DOHH2 (cell line): ENCODE results near the gene GOLGA6L2.

ENCODE experiments used
- H3F3A ChIP-seq: fragments of 200-600 bp; sonication (generic), shearing (Covaris generic); 2 replicates; pipeline ENCODE4 v1.6.0; 2016; ENCODE audit warnings: antibody characterized with exemption, mild to moderate bottlenecking; ENCODE audit not compliant: control insufficient read depth, insufficient read depth
- H3K27ac ChIP-seq: fragments of 200-600 bp; sonication (generic); 2 replicates; pipeline ENCODE4 v1.5.1; 2014; ENCODE audit warnings: low read depth, mild to moderate bottlenecking, low read length, moderate library complexity
- H3K27me3 ChIP-seq: fragments of 200-600 bp; sonication (generic); 2 replicates; pipeline ENCODE4 v1.6.1; 2014; ENCODE audit warnings: mild to moderate bottlenecking, low read length, mixed read lengths; ENCODE audit not compliant: control insufficient read depth
- H3K36me3 ChIP-seq: fragments of 200-600 bp; sonication (generic); 2 replicates; pipeline ENCODE4 v1.6.1; 2014; ENCODE audit warnings: mild to moderate bottlenecking, low read length, moderate library complexity, mixed read lengths; ENCODE audit not compliant: control insufficient read depth
- H3K4me1 ChIP-seq: fragments of 200-600 bp; sonication (generic); 2 replicates; pipeline ENCODE4 v1.6.1; 2014; ENCODE audit warnings: mild to moderate bottlenecking, low read length, mixed read lengths; ENCODE audit not compliant: control insufficient read depth
- H3K4me2 ChIP-seq: fragments of 200-600 bp; sonication (generic); 2 replicates; pipeline ENCODE4 v1.6.0; 2014; ENCODE audit warnings: mild to moderate bottlenecking, low read length, moderate library complexity
- H3K4me3 ChIP-seq: fragments of 200-600 bp; sonication (generic); 2 replicates; pipeline ENCODE4 v1.5.1; 2014; ENCODE audit warnings: mild to moderate bottlenecking, low read length, mixed read lengths
- H3K79me2 ChIP-seq: fragments of 200-600 bp; sonication (generic); 2 replicates; pipeline ENCODE4 v1.6.1; 2014; ENCODE audit warnings: mild to moderate bottlenecking, low read length, mixed read lengths; ENCODE audit not compliant: control insufficient read depth
- H3K9me2 ChIP-seq: fragments of 200-600 bp; sonication (generic); replicated peaks from 2 replicates; pipeline ENCODE4 v1.6.1; 2014; ENCODE audit warnings: mild to moderate bottlenecking, low read length, mixed read lengths; ENCODE audit not compliant: control insufficient read depth
- H3K9me3 ChIP-seq: fragments of 200-600 bp; sonication (generic); 2 replicates; pipeline ENCODE4 v1.6.1; 2014; ENCODE audit warnings: antibody characterized with exemption, low read length, mixed read lengths; ENCODE audit not compliant: control insufficient read depth, insufficient read depth
- H4K20me1 ChIP-seq: fragments of 200-600 bp; sonication (generic); 2 replicates; pipeline ENCODE4 v1.6.0; 2014; ENCODE audit warnings: low read depth, mild to moderate bottlenecking, antibody characterized with exemption, low read length, moderate library complexity; ENCODE audit not compliant: control insufficient read depth, insufficient read depth
- CTCF ChIP-seq: fragments of 200-600 bp; sonication (generic); IDR thresholded peaks from one replicate; pipeline ENCODE4 v1.5.1; 2014; ENCODE audit warnings: antibody characterized with exemption, mild to moderate bottlenecking, low read depth, low read length; ENCODE audit not compliant: poor library complexity, severe bottlenecking
- EZH2phosphoT487 ChIP-seq: fragments of 200-600 bp; sonication (generic); IDR thresholded peaks from 2 replicates; pipeline ENCODE4 v1.6.1; 2017; ENCODE audit warnings: borderline replicate concordance, mild to moderate bottlenecking, antibody characterized with exemption, low read length, moderate library complexity, mixed read lengths

The GOLGA6L2 gene, protein sequence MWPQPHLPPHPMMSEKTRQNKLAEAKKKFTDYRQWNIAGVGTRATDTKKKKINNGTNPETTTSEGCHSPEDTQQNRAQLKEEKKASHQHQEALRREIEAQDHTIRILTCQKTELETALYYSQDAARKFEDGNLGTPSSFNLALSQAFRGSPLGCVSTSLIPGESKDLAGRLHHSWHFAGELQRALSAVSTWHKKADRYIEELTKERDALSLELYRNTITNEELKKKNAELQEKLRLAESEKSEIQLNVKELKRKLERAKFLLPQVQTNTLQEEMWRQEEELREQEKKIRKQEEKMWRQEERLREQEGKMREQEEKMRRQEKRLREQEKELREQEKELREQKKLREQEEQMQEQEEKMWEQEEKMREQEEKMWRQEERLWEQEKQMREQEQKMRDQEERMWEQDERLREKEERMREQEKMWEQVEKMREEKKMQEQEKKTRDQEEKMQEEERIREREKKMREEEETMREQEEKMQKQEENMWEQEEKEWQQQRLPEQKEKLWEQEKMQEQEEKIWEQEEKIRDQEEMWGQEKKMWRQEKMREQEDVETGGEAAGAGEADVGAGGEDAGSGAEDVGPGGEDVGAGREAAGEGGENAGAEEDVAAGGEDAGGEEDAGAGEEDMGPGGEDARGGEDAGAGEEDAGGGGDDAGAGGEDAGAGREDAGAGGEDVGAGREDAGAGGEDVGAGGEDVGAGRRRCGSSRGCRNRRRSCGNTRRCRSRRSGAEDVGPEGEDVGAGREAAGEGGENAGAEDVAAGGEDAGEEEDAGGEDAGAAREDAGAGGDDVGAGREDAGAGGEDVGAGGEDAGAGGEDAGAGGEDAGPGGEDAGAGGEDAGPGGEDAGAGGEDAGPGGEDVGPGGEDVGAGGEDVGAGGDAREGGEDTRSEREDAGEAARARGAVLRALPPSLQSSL

GRCh38 chr15:23447107-23447500 lies at the start of gene GOLGA6L2:
GOLGA6L2 (minus strand) TSS chr15:23447243; CDS start chr15:23447181, 62 bp downstream.
- Histone ChIP-seq H3K4me2 (no peak within 1 kb of the TSS), H3K9me2 (no peaks in the 10 kb centered on the region), H3K79me2 (no peaks in the 10 kb centered on the region), H3K9me3 (no peaks in the 10 kb centered on the region), H3F3A (no peaks in the 10 kb centered on the region), H3K27ac (no peak within 1 kb of the TSS), H3K36me3 (no peaks in the 10 kb centered on the region), H3K4me1 (no peaks in the 10 kb centered on the region), H4K20me1 (no peaks in the 10 kb centered on the region), H3K27me3 (no peaks in the 10 kb centered on the region), H3K4me3 (no peak within 1 kb of the TSS)
- no peak for TF ChIP-seq CTCF
- no peak for TF ChIP-seq EZH2phosphoT487

GRCh38 chr15:23484870-23485269 lies 37.8 kb upstream of the GOLGA6L2 start:
- Histone ChIP-seq H3K4me3 (no peak overlapping the region), H3K9me3 (no peaks in the 10 kb centered on the region), H3K79me2 (no peaks in the 10 kb centered on the region), H3K27me3 (no peaks in the 10 kb centered on the region), H3K36me3 (no peaks in the 10 kb centered on the region), H3F3A (no peaks in the 10 kb centered on the region), H4K20me1 (no peaks in the 10 kb centered on the region), H3K4me2 (no peak overlapping the region), H3K9me2 (no peaks in the 10 kb centered on the region), H3K4me1 (no peaks in the 10 kb centered on the region), H3K27ac (no peak overlapping the region)
- no peak for TF ChIP-seq CTCF
- no peak for TF ChIP-seq EZH2phosphoT487

DNA sequence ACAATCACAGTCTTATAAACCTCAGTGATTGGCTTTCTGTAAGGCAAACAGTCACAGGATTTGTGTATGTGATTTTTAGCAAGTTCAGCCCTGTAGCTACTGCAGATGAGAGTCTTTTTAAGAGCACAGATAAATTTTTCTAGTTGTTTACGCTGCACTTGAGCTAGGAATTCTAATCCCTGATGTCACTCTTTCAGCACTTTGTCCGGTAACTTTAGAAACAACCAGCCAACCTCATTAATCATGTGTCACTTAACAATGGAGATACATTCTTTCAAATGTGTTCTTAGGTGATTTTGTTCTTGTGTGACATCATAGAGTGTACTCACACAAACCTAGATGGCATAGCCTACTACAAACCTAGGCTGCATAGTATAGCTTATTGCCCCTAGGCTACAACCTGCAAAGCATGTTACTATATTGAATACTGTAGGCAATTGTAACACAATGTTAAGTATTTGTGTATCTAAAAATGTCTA lies 36.8 kb upstream of the GOLGA6L2 start:
- Histone ChIP-seq H3K36me3 (no peaks in the 10 kb centered on the region), H3K4me1 (no peaks in the 10 kb centered on the region), H3F3A (no peaks in the 10 kb centered on the region), H3K4me2 (no peak overlapping the region), H3K9me3 (no peaks in the 10 kb centered on the region), H4K20me1 (no peaks in the 10 kb centered on the region), H3K9me2 (no peaks in the 10 kb centered on the region), H3K4me3 (no peak overlapping the region), H3K79me2 (no peaks in the 10 kb centered on the region), H3K27me3 (no peaks in the 10 kb centered on the region), H3K27ac (no peak overlapping the region)
- TF ChIP-seq CTCF: no peak
- no peak for TF ChIP-seq EZH2phosphoT487
